GM23338 (cell line): ENCODE data around the gene HS3ST1.

Experiments used
- CREB1 ChIP-seq: fragments of 250-450 bp; sonication (Bioruptor Pico); IDR thresholded peaks from 2 replicates; pipeline ENCODE4 v1.5.0; 2020; ENCODE audit warnings: low read depth, mild to moderate bottlenecking, moderate library complexity
- EZH2 ChIP-seq: fragments of 200-600 bp; sonication (generic); IDR thresholded peaks from one replicate; pipeline ENCODE4 v1.8.0; 2017; ENCODE audit warnings: antibody characterized with exemption, mild to moderate bottlenecking, low read depth; ENCODE audit not compliant: unreplicated experiment
- EZH2phosphoT487 ChIP-seq: fragments of 200-600 bp; sonication (generic); IDR thresholded peaks from one replicate; pipeline ENCODE4 v1.8.1; 2018; ENCODE audit warnings: antibody characterized with exemption; ENCODE audit not compliant: unreplicated experiment
- POLR2AphosphoS5 ChIP-seq: IDR thresholded peaks from 2 replicates; pipeline ENCODE4 v1.6.1; 2016; ENCODE audit warnings: antibody characterized with exemption, low read depth
- ZNF462 ChIP-seq: fragments of 250-450 bp; sonication (Bioruptor Pico); IDR thresholded peaks from 2 replicates; pipeline ENCODE4 v1.5.0; 2020; ENCODE audit warnings: mild to moderate bottlenecking, moderate library complexity
- TF ChIP-seq, protein P1 (sequence below), 2 experiments: fragments of 200-600 bp in 1 of 2; sonication (generic) in 1 of 2; conservative IDR thresholded peaks; 2 replicates each; pipeline versions ENCODE4 v1.5.1 to v1.6.1; 2016 to 2017; ENCODE audit warnings: antibody characterized with exemption in 2 of 2, low read depth in 2 of 2, mild to moderate bottlenecking in 2 of 2, moderate library complexity in 1 of 2
- TF ChIP-seq, protein P2 (sequence below): IDR thresholded peaks from one replicate; pipeline ENCODE4 v1.6.1; 2018; ENCODE audit warnings: antibody characterized with exemption; ENCODE audit not compliant: unreplicated experiment

DNA sequence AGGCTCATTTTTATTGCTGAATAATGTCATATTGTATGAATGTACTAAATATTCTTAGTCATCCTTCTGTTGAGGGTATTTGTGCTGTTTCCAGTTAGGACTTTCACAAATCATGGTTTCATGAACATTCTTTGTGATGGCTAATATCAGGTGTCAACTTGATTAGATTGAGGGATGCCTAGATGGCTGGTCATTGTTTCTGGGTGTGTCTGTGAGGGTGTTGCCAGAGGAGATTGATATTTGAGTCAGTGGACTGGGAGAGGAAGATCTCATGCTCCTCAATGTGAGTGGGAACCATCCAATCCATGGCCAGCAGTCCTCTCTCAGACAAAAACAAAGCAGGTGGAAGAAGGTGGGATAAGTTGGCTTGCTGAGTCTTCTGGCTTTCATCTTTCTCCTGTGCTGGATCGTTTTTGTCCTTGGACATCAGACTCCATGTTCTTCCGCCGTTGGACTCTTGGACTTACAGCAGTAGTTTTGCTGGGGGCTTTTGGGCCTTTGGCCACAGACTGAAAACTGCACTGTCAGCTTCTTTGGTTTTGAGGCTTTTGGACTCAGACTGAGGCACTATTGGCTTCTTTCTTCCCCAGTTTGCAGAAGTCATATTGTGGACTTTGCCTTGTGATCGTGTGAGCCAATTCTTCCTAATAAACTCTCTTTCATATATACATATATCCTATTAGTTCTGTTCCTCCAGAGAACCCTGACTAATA is 11.9 kb upstream of the HS3ST1 start:
- TF ChIP-seq, protein P1, sequence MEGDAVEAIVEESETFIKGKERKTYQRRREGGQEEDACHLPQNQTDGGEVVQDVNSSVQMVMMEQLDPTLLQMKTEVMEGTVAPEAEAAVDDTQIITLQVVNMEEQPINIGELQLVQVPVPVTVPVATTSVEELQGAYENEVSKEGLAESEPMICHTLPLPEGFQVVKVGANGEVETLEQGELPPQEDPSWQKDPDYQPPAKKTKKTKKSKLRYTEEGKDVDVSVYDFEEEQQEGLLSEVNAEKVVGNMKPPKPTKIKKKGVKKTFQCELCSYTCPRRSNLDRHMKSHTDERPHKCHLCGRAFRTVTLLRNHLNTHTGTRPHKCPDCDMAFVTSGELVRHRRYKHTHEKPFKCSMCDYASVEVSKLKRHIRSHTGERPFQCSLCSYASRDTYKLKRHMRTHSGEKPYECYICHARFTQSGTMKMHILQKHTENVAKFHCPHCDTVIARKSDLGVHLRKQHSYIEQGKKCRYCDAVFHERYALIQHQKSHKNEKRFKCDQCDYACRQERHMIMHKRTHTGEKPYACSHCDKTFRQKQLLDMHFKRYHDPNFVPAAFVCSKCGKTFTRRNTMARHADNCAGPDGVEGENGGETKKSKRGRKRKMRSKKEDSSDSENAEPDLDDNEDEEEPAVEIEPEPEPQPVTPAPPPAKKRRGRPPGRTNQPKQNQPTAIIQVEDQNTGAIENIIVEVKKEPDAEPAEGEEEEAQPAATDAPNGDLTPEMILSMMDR (conservative IDR thresholded peaks at IDR 0.05; ENCODE audit: low read depth in 2 of 2): no peak
- no peak for TF ChIP-seq EZH2
- no peak for TF ChIP-seq POLR2AphosphoS5
- no peak for TF ChIP-seq CREB1 (CRISPR knock-in tag)
- TF ChIP-seq EZH2phosphoT487: no peak
- TF ChIP-seq, protein P2, sequence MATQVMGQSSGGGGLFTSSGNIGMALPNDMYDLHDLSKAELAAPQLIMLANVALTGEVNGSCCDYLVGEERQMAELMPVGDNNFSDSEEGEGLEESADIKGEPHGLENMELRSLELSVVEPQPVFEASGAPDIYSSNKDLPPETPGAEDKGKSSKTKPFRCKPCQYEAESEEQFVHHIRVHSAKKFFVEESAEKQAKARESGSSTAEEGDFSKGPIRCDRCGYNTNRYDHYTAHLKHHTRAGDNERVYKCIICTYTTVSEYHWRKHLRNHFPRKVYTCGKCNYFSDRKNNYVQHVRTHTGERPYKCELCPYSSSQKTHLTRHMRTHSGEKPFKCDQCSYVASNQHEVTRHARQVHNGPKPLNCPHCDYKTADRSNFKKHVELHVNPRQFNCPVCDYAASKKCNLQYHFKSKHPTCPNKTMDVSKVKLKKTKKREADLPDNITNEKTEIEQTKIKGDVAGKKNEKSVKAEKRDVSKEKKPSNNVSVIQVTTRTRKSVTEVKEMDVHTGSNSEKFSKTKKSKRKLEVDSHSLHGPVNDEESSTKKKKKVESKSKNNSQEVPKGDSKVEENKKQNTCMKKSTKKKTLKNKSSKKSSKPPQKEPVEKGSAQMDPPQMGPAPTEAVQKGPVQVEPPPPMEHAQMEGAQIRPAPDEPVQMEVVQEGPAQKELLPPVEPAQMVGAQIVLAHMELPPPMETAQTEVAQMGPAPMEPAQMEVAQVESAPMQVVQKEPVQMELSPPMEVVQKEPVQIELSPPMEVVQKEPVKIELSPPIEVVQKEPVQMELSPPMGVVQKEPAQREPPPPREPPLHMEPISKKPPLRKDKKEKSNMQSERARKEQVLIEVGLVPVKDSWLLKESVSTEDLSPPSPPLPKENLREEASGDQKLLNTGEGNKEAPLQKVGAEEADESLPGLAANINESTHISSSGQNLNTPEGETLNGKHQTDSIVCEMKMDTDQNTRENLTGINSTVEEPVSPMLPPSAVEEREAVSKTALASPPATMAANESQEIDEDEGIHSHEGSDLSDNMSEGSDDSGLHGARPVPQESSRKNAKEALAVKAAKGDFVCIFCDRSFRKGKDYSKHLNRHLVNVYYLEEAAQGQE: no peak
- TF ChIP-seq ZNF462 (CRISPR knock-in tag): no peak
